Tibial nerve (tissue), 4 donors: ENCODE data around the gene TADA3. TPM values are rescaled to one million over a fixed set of nuclear protein-coding genes. Genes with fewer than 3 reads are reported as not detected.
"Not testable (repeated sequence)": the region's sequence is repeated elsewhere in the genome, so short reads cannot be mapped to it uniquely, and the experiment has no call there.

ENCODE experiments used
- DNase-seq, 2 donors: peaks; one replicate each; pipeline ENCODE4 v3.0.0-alpha.2; 2019; ENCODE audit warnings: low spot score in 2 of 2
- H3K27ac ChIP-seq, 4 donors: fragments of 200-600 bp; sonication (generic) in 3 of 4; one replicate each; pipeline ENCODE4 v1.5.1; 2017 to 2019; ENCODE audit warnings: mild to moderate bottlenecking in 1 of 4
- H3K27me3 ChIP-seq, 2 donors: fragments of 200-600 bp; sonication (generic) in 1 of 2; one replicate each; pipeline versions ENCODE4 v1.5.1 to v1.6.0; 2017 to 2019
- H3K36me3 ChIP-seq, 3 donors: fragments of 200-600 bp; sonication (generic); one replicate each; pipeline ENCODE4 v1.5.1; 2018 to 2019
- H3K4me1 ChIP-seq, 4 donors: fragments of 200-600 bp; sonication (generic) in 3 of 4; one replicate each; pipeline ENCODE4 v1.5.1; 2017 to 2019
- H3K4me3 ChIP-seq, 4 donors: fragments of 200-600 bp; sonication (generic) in 3 of 4; one replicate each; pipeline ENCODE4 v1.5.1; 2017 to 2019; ENCODE audit warnings: mild to moderate bottlenecking in 1 of 4, moderate library complexity in 1 of 4
- H3K9me3 ChIP-seq, 4 donors: fragments of 200-600 bp; sonication (generic) in 3 of 4; one replicate each; pipeline ENCODE4 v1.5.1; 2017 to 2019
- EP300 ChIP-seq, 2 donors: sonication (generic); formaldehyde crosslinking; IDR thresholded peaks; one replicate each; pipeline ENCODE4 v1.6.1; 2017; ENCODE audit warnings: antibody characterized with exemption in 2 of 2, mild to moderate bottlenecking in 1 of 2
- POLR2A ChIP-seq, 2 donors: fragments of 450-650 bp; IDR thresholded peaks; one replicate each; pipeline ENCODE4 v1.6.1; 2017; ENCODE audit warnings: antibody characterized with exemption in 2 of 2, mild to moderate bottlenecking in 2 of 2, moderate library complexity in 2 of 2
- WGBS, 2 donors: methylation state at CpG; one replicate each; pipeline ENCODE4 v1.1.5; 2018; 5-methylcytosine and 5-hydroxymethylcytosine counted together
- total RNA-seq, 4 donors: library from RNA; depleted of rRNA; stranded (reverse); fragments of >200 nt; gene quantifications; one replicate each; pipeline ENCODE4 v1.1.0, GENCODE V29; 2016
- TF ChIP-seq, protein P1 (sequence below), 5 experiments: fragments of 200-600 bp in 3 of 5; fragments of 450-650 bp in 2 of 5; sonication (generic) in 3 of 5; IDR thresholded peaks; one replicate each; pipeline ENCODE4 v1.5.1; 2016 to 2019; ENCODE audit warnings: antibody characterized with exemption in 5 of 5, mild to moderate bottlenecking in 3 of 5, moderate library complexity in 2 of 5

TADA3 gene
- total RNA-seq, 4 donors from 2014 or later, result 56.1 to 69.0 (median 65.4) TPM

DNA sequence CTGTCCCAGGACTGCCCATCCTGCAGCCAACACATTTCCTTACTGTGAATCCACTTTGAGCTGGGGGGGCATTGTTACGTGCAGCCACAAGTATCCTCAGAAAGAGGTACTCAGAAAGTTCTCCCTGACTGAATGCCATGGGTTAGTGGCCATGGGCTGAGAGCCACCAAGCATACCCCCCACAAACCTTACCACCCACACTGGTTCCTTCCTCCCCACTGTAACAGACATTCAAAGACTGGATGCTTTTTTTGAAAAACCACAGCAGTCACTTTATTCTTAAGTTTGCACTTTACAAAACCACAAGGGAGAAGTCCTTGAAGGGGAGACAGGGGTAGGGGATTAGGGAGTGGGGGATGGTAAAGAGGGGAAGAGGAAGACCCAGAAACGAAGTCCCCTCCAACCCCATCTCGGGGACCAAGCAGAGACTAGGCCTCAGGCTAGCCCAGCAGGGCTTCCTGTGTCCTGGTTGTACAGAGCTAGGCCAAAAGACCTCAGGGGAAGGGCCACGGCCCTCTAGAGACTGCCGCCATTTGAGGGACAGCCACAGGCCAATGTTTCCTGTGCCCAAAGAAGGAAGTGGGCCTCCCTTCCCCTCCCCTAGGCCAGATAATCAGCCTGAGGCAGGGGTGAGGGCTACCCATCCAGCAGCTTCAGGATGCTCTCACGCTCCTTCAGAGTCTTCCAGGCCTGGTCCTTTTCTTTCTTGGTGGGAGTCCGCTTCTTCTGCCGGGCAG lies 12.4 kb downstream of the TADA3 start:
- DNase-seq, result no peak
- Histone ChIP-seq H3K27me3 (no peaks in the 10 kb centered on the region), H3K36me3 (peaks cover 5 to 59% (median 5%) of the 10 kb centered on the region in 3 donors), H3K4me3 (no peak overlapping the region), H3K27ac (peak overlapping the region in 3 of 4 donors; percentile 10 to 62 (median 43)), H3K9me3 (no peaks in the 10 kb centered on the region), H3K4me1 (peaks cover 0 to 20% (median 9%) of the 10 kb centered on the region in 4 donors)
- 75 to 80% methylated on average over 8 of the region's 8 CpGs for WGBS, 2 donors
- TF ChIP-seq EP300 (IDR thresholded peaks at IDR 0.05) (no peak), POLR2A (IDR thresholded peaks at IDR 0.05) (no peak)
- TF ChIP-seq, protein P1, sequence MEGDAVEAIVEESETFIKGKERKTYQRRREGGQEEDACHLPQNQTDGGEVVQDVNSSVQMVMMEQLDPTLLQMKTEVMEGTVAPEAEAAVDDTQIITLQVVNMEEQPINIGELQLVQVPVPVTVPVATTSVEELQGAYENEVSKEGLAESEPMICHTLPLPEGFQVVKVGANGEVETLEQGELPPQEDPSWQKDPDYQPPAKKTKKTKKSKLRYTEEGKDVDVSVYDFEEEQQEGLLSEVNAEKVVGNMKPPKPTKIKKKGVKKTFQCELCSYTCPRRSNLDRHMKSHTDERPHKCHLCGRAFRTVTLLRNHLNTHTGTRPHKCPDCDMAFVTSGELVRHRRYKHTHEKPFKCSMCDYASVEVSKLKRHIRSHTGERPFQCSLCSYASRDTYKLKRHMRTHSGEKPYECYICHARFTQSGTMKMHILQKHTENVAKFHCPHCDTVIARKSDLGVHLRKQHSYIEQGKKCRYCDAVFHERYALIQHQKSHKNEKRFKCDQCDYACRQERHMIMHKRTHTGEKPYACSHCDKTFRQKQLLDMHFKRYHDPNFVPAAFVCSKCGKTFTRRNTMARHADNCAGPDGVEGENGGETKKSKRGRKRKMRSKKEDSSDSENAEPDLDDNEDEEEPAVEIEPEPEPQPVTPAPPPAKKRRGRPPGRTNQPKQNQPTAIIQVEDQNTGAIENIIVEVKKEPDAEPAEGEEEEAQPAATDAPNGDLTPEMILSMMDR (IDR thresholded peaks at IDR 0.05), result no peak

DNA sequence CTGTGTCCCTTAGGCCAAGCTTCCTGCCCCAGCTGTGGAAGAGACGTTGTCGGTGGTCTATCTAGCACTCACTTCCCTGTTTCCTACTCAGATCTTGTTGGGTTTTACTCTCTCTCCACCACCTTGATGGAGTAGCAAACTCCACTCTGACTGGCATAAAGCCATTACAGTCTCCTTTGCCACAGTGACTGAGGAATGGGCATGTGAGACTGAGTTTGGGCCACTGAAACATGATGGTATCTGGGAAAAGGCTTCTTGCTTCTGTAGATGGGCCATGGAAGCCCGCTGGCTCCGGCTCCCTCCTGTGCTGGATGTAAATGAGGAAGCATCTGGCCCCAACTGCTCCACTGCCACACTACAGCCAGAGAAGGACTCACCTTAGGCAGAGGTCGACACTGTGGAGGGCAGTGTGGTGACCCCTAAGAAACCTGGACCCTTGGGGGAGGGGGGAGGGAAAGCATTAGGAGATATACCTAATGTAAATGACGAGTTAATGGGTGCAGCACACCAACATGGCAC lies 13.1 kb downstream of the TADA3 start:
- TF ChIP-seq EP300 (IDR thresholded peaks at IDR 0.05), result no peak
- DNase-seq, result no peak
- Histone ChIP-seq H3K27me3 (no peaks in the 10 kb centered on the region), H3K9me3 (no peaks in the 10 kb centered on the region), H3K36me3 (peaks cover 4 to 52% (median 4%) of the 10 kb centered on the region in 3 donors), H3K4me1 (peaks cover 0 to 20% (median 9%) of the 10 kb centered on the region in 4 donors), H3K4me3 (no peak overlapping the region), H3K27ac (peak overlapping the region in 1 of 4 donors; percentile 25)
- WGBS, 2 donors, result 78 to 84% methylated on average over 6 of the region's 6 CpGs

DNA sequence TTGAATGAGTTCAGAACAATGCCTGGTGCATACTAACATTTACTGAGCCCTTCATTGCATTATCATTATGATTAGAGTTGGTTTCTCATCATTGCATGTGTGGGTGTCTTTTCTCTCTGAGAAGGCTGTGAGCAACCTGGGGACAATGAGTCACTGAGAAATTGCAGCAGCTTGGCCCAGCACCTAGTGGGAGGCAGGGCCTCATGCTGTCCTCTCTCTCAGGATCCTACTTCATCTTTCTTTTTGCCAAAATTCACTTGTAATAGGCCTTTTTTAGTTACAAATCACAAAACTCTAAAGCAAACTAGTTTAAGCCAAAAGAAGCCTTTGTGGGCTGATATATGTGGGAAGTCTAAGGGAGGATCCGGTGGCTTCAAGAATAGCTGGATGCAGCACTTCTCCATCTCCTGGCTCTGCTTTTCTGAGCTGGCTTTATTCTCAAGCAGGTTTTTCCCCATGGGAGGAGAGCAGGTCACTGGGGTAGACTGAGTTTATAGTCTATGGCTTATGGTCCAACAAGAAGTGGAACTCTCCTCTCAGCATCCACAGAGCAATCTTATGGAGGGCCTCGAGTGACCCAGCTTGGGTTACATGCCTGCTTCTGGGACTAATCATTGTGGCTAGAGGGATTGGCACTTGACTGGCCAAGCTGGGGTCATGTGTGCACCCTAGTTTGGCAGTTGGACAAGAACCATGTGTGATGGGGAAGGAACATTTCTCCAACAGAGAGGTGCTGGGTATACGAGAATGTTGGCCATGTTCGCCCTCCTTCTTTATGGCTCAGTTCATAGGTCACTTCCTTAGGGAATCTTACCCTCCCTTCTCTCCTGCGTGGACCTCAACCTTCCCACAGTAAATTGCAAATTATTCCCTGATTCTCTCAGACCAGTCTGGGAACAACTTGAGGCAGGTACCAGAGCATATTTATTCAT lies 13.9 kb downstream of the TADA3 start:
- TF ChIP-seq POLR2A (IDR thresholded peaks at IDR 0.05) (no peak), EP300 (IDR thresholded peaks at IDR 0.05) (no peak)
- TF ChIP-seq, protein P1 (IDR thresholded peaks at IDR 0.05), result no peak
- DNase-seq, result no peak
- H3K4me3 ChIP-seq, result no peak overlapping the region
- WGBS, 2 donors, result 61 to 64% methylated on average over 5 of the region's 5 CpGs
- H3K27me3 ChIP-seq, result no peaks in the 10 kb centered on the region
- peaks cover 0 to 44% (median 0%) of the 10 kb centered on the region in 3 donors for H3K36me3 ChIP-seq
- H3K27ac ChIP-seq, result peak overlapping the region in 1 of 4 donors; percentile 25
- H3K4me1 ChIP-seq, result peaks cover 0 to 20% (median 9%) of the 10 kb centered on the region in 4 donors
- no peaks in the 10 kb centered on the region for H3K9me3 ChIP-seq

DNA sequence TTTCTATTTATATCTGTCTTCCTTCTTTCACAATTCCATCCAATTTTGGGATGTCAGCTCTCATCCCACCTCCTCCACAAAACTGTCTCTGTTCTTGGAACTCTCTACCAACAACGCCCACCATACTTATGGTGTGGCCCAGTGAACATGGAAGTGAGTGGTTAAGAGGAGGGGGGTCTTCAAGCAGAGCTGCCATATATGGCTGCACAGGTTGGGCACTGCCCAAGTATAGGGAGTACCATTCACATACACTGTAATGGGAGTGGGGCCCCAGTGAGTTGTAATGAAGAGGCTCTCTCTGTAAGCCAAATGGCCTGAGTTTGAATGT lies 14.6 kb downstream of the TADA3 start:
- TF ChIP-seq EP300 (IDR thresholded peaks at IDR 0.05) (no peak), POLR2A (IDR thresholded peaks at IDR 0.05) (no peak)
- TF ChIP-seq, protein P1 (IDR thresholded peaks at IDR 0.05), result no peak
- no peaks in the 10 kb centered on the region for H3K9me3 ChIP-seq
- 59 to 94% methylated on average over 1 of the region's 1 CpG for WGBS, 2 donors
- H3K4me3 ChIP-seq, result no peak overlapping the region
- H3K36me3 ChIP-seq, result peaks cover 0 to 37% (median 0%) of the 10 kb centered on the region in 3 donors
- H3K27ac ChIP-seq, result no peak overlapping the region
- peaks cover 0 to 20% (median 9%) of the 10 kb centered on the region in 4 donors for H3K4me1 ChIP-seq
- no peaks in the 10 kb centered on the region for H3K27me3 ChIP-seq
- no peak for DNase-seq

DNA sequence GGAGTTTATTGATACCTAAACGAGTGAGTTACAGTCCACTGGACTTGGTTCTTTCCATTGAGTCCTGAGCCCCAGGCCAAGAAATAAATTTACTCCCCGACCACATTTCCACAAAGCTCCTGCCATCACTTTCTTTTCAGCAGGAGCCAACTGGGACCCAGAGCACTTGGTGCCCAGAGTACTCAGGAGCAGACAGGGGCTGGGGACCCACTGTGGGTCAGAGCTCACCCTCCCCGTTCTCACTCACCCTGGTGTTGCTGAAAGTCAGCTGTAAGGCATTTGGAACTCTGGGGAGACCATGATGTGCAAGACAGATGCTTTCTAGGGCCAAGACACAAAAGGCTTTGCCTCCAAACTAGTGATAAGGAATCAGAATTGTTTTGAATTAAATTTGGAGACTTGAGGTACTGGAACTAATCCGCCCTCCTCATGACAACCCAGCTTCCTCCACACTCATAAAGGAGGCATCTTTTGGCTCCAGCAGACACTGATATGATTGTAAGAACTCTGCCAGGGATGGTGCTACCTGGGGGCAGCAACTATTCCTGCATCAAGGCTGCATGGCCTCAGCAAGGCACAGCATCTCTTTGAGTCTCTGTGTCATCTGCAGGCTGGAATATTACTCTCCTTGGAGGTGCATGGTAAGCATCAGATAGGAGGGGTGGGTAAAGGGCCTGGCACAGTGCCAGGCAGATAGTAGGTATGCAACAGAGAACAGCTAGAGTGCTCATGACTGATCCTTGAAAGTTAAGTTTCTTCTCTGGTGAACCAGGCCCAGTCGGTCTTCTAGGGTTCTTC lies 15.2 kb downstream of the TADA3 start:
- DNase-seq, result no peak
- Histone ChIP-seq H3K27me3 (no peaks in the 10 kb centered on the region), H3K36me3 (peaks cover 0 to 31% (median 0%) of the 10 kb centered on the region in 3 donors), H3K4me3 (no peak overlapping the region), H3K4me1 (peaks cover 0 to 20% (median 9%) of the 10 kb centered on the region in 4 donors), H3K9me3 (no peaks in the 10 kb centered on the region), H3K27ac (no peak overlapping the region)
- no peak for TF ChIP-seq POLR2A (IDR thresholded peaks at IDR 0.05)
- TF ChIP-seq EP300 (IDR thresholded peaks at IDR 0.05), result no peak
- TF ChIP-seq, protein P1 (IDR thresholded peaks at IDR 0.05), result no peak
- 72 to 76% methylated on average over 5 of the region's 5 CpGs for WGBS, 2 donors

DNA sequence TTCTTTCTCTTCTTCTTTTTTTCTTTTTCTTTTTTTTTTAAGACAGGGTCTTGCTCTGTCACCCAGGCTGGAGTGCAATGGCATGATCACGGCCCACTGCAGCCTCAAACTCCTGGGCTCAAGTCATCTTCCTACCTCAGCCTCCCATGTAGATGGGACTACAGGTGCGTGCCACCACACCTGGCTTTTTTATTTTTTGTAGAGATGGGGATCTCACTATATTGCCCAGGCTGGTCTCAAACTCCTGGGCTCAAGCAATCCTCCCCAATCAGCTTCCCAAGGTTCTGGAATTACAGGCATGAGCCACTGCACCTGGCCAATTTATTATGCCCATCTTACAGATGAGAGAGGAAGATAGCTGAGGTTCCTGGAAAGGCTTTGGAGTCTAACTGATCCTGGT lies 21.3 kb downstream of the TADA3 start:
- Histone ChIP-seq H3K4me1 (peaks cover 0 to 44% (median 27%) of the 10 kb centered on the region in 4 donors), H3K27ac (peak overlapping the region in 3 of 4 donors; percentile 16 to 97 (median 91))
- DNase-seq, H3K4me3 ChIP-seq, H3K27me3 ChIP-seq, H3K9me3 ChIP-seq, H3K36me3 ChIP-seq: not testable (repeated sequence)
- WGBS, 2 donors, result 86 to 88% methylated on average over 2 of the region's 2 CpGs
